Stimulated activated naive B cell treated with anti-CD40 and anti-IgM and Interleukin-4, amounts not matched to agents 10 μg/mL and 1 μg/mL and 100 μg/mL, for 72 hours (primary cell): ENCODE measurements around the gene DEFB124.
A peak's percentile ranks its signal among the peaks of the same experiment; 100 is the strongest.
"Not testable (repeated sequence)": the region's sequence is repeated elsewhere in the genome, so short reads cannot be mapped to it uniquely, and the experiment has no call there.

Experiments used
- ATAC-seq, 2 donors: fragments of 150-1000 bp; cut with Tn5 transposase; replicated peaks; 2 replicates each; pipeline ENCODE4 v1.10.0; 2021; ENCODE audit warnings: moderate library complexity in 1 of 2
- DNase-seq: peaks from one replicate; pipeline ENCODE4 v3.0.0; 2021
- H3K27ac Mint-ChIP-seq: one replicate; pipeline ENCODE4 v1.8.0; 2022; ENCODE audit warnings: mild to moderate bottlenecking, mixed read lengths
- H3K27me3 Mint-ChIP-seq, 2 donors: one replicate each; pipeline ENCODE4 v1.8.0; 2022; ENCODE audit warnings: mixed read lengths in 2 of 2
- H3K36me3 Mint-ChIP-seq, 2 donors: one replicate each; pipeline ENCODE4 v1.8.0; 2022; ENCODE audit warnings: mixed read lengths in 2 of 2, mild to moderate bottlenecking in 1 of 2
- H3K4me1 Mint-ChIP-seq, 2 donors: one replicate each; pipeline ENCODE4 v1.8.0; 2022; ENCODE audit warnings: mixed read lengths in 2 of 2, mild to moderate bottlenecking in 1 of 2
- H3K4me3 Mint-ChIP-seq, 2 donors: one replicate each; pipeline ENCODE4 v1.8.0; 2022; ENCODE audit warnings: mild to moderate bottlenecking in 2 of 2, mixed read lengths in 2 of 2, moderate library complexity in 1 of 2
- H3K9me3 Mint-ChIP-seq, 2 donors: one replicate each; pipeline ENCODE4 v1.8.0; 2022; ENCODE audit warnings: mixed read lengths in 2 of 2, mild to moderate bottlenecking in 1 of 2

Gene DEFB124

DNA sequence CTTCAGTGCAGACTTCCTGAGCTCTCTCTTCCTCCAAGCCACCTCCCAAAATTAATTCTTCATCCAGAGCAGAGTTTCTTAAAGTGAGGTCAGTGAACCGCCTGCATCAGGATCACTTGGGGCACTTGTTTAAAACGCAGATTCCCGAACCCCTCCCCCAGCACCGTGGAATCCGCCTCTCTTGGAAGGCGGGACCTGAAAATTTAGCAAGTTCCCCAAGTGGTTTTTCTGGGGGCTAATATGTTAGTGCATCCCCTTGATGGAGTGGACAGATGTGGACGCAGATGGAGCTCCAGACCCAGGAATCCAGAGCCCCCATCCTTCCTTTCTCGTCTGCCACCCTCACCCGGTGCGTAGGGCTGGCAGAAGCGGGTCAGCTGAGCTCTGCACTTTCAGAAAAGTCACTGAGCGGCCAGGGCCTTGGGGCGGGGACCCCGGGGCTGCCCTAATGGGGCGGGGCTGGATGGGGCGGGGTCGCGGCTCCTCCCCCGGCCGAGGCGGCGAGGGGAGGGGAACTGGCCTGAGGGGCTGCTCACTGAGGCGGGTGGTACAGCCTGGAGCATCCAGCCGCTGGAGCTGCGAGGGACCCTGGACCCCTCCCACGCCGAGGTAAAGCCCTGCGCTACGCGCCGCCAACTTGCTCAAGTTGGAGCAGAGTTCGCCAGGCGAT lies at the start of gene DEFB124, which contains the start of gene REM1:
Gene DEFB124, minus strand, starts transcription at position 370 of the 670 bp plus-strand sequence. CDS start 2,114 bp downstream, outside the sequence.
Gene REM1, plus strand, starts transcription at position 531 of the 670 bp plus-strand sequence. CDS start 1,158 bp downstream, outside the sequence.
- peaks cover 2 to 4% of the 10 kb centered on the region in 2 donors for H3K9me3 Mint-ChIP-seq

DNA sequence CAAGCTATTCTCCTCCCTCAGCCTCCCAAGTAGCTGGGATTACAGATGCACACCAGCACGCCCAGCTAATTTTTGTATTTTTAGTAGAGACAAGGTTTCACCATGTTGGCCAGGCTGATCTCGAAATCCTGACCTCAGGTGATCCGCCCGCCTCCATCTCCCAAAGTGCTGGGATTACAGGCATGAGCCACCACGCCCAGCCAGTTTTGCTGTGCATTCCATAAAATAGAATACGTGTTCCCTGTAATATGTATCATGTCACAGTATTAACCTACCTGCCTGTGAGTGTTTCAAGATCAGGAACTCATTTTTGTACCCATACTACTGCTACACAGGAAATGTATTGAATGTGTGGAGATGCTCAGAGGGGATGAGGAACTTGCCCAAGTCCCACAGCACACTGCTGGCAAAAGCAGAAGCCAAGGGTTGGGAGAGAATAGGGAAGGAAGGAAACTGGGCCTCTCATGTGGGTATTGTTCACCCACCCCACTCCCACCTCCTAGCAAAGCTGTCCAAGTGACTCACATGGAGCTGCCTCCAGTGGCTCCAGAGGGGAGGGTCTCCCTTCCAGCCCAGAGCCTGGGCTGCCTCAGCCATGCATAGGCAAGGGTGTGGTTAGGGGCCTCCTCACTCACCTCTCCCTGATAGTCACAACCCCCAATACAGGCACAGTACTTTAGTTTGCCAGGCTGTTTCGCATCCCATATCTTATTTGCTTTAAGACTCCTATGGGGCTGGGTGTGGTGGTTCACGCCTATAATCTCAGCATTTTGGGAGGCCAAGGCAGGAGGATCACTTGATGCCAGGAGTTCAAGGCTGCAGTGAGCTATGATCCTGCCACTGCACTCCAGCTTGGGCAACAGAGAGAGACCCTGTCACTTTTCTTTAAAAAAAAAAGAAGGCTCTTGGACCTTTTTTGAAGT lies 48.7 kb upstream of the DEFB124 start:
- no peak for DNase-seq
- H3K27ac Mint-ChIP-seq = no peak overlapping the region
- no peaks in the 10 kb centered on the region for H3K9me3 Mint-ChIP-seq
- no peak for ATAC-seq
- no peak overlapping the region for H3K4me3 Mint-ChIP-seq
- peaks cover 21 to 40% of the 10 kb centered on the region in 2 donors for H3K36me3 Mint-ChIP-seq
- H3K27me3 Mint-ChIP-seq = no peaks in the 10 kb centered on the region
- H3K4me1 Mint-ChIP-seq = peaks cover 15 to 32% of the 10 kb centered on the region in 2 donors

More for the DNA sequence above, at the start of gene DEFB124, which contains the start of gene REM1:
- H3K4me3 Mint-ChIP-seq = peak within 1 kb of the TSS; percentile 41 to 58
- ATAC-seq (peak in 1 of 2 donors; percentile 31), DNase-seq (no peak)
- H3K36me3 Mint-ChIP-seq = peaks cover 2 to 4% of the 10 kb centered on the region in 2 donors
- H3K4me1 Mint-ChIP-seq = peaks cover 18 to 32% of the 10 kb centered on the region in 2 donors
- peaks cover 50 to 54% of the 10 kb centered on the region in 2 donors for H3K27me3 Mint-ChIP-seq
- H3K27ac Mint-ChIP-seq = peak within 1 kb of the TSS; percentile 81

GRCh38 chr20:31522731-31523130 lies 47.8 kb upstream of the DEFB124 start:
- H3K27me3 Mint-ChIP-seq = no peaks in the 10 kb centered on the region
- no peak overlapping the region for H3K27ac Mint-ChIP-seq
- H3K36me3 Mint-ChIP-seq = peaks cover 21 to 39% of the 10 kb centered on the region in 2 donors
- H3K4me3 Mint-ChIP-seq = no peak overlapping the region
- no peak for ATAC-seq
- no peaks in the 10 kb centered on the region for H3K9me3 Mint-ChIP-seq
- no peak for DNase-seq
- H3K4me1 Mint-ChIP-seq = peaks cover 15 to 32% of the 10 kb centered on the region in 2 donors

GRCh38 chr20:31521267-31521666 lies 46.3 kb upstream of the DEFB124 start:
- not testable (repeated sequence) for H3K9me3 Mint-ChIP-seq, ATAC-seq, DNase-seq, H3K27ac Mint-ChIP-seq, H3K27me3 Mint-ChIP-seq, H3K4me3 Mint-ChIP-seq
- Mint-ChIP-seq H3K4me1 (peaks cover 15 to 32% of the 10 kb centered on the region in 2 donors), H3K36me3 (peaks cover 14 to 27% of the 10 kb centered on the region in 2 donors)

- no peaks in the 10 kb centered on the region for H3K9me3 Mint-ChIP-seq
- no peak for ATAC-seq
- no peaks in the 10 kb centered on the region for H3K27me3 Mint-ChIP-seq
- H3K36me3 Mint-ChIP-seq = peaks cover 7 to 20% of the 10 kb centered on the region in 2 donors
- no peak for DNase-seq
- no peak overlapping the region for H3K4me3 Mint-ChIP-seq
- no peak overlapping the region for H3K27ac Mint-ChIP-seq
- peaks cover 17 to 20% of the 10 kb centered on the region in 2 donors for H3K4me1 Mint-ChIP-seq
Measured at GRCh38 chr20:31517373-31517772, 42.4 kb upstream of the DEFB124 start.

DNA sequence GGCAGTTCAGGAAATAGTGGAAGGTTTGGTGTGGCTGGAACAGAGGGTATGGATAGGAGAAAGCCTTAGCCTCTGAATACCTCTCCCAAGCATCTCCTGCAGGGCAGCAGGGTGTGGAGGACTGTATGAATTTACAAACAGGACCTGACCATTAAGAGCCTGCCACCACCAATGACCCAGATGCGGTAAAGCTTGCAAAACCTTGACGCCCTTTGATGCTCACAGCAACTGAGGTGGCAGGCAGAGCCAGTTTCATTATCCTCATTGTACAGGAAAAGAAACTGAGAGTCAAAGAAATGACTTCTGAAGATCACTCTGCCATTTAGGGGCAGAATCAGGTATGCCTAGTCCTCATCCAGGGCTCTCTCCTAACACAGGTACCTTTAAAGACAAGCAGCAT lies 41.7 kb upstream of the DEFB124 start:
- peaks cover 7 to 17% of the 10 kb centered on the region in 2 donors for H3K36me3 Mint-ChIP-seq
- no peak overlapping the region for H3K27ac Mint-ChIP-seq
- ATAC-seq (no peak), DNase-seq (no peak)
- no peaks in the 10 kb centered on the region for H3K9me3 Mint-ChIP-seq
- no peak overlapping the region for H3K4me3 Mint-ChIP-seq
- no peaks in the 10 kb centered on the region for H3K27me3 Mint-ChIP-seq
- peaks cover 14 to 15% of the 10 kb centered on the region in 2 donors for H3K4me1 Mint-ChIP-seq

DNA sequence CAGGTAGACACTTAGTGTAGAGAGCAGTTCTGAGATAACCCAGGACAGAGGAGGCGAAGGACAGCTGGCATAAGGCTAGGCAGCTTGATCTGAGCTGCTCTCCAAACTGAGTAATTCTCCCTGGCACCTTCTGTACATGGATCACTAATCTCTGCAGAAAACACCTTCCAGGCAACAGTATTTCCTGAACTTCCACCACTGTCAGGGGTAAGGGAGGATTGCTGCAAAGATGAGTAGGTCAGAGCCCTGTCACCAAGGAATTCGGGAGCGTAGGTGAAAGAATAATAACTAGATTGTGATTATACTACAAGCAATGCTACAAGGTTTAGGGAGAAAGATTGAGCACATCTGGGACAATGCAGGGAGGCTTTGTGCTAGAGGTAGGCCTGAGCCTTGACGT lies 41.2 kb upstream of the DEFB124 start:
- Mint-ChIP-seq H3K36me3 (peaks cover 5 to 14% of the 10 kb centered on the region in 2 donors), H3K9me3 (no peaks in the 10 kb centered on the region)

DNA sequence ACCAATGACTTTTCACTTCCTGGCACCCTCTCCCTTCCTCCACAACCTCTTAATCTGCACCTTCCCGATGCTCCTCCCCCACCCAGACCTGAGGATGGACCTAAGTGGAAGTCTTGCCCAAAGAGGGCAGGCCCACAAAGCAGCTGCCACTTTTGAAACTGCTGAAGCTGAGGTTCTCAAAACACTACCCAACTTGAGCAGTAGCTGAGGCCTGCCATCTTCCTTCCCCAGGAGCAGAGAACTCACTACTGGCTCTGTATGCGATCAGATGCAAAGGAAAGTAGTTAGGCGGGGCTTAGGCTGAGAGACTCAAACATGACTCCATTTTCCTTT lies 40.8 kb upstream of the DEFB124 start:
- Mint-ChIP-seq H3K27ac (no peak overlapping the region), H3K27me3 (no peaks in the 10 kb centered on the region), H3K9me3 (no peaks in the 10 kb centered on the region), H3K4me3 (no peak overlapping the region), H3K4me1 (peaks cover 11 to 14% of the 10 kb centered on the region in 2 donors), H3K36me3 (peaks cover 4 to 12% of the 10 kb centered on the region in 2 donors)
- no peak for DNase-seq
- ATAC-seq = no peak

More for the DNA sequence above, 41.2 kb upstream of the DEFB124 start:
- ATAC-seq (no peak), DNase-seq (no peak)
- Mint-ChIP-seq H3K27ac (no peak overlapping the region), H3K4me3 (no peak overlapping the region), H3K4me1 (peaks cover 12 to 15% of the 10 kb centered on the region in 2 donors), H3K27me3 (no peaks in the 10 kb centered on the region)

DNA sequence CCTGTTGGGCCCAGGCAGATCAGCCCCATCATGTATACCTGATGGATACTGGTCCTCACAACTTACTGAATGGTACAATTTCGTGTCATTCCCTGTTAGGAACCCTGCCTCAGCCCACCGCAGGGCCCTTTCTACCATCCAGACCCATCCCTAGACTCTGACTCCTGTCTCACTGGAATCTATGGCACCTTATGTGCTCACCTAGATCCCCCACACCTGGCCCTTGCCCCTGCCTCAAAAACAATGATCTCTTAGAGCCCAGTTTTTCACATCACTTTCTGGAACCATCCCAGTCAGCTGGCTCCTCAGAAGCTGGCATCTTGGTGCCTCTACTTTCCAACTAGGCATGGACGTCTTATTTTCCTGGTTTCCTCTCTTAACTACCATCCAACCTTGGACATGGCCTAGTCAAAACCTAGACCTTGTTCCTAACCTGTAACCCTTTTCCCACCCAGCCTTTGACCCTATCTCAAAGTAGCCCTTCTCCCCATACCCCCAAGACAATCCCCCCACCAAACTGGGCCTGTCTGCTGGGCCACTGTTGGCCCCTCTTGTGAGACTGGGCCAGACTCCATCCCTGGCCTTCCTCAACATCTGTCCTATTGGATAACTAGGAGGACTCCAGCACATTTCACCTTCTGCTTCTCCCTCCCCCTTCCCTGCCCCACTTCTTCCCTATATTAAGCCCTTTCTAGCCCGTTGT lies 40.3 kb upstream of the DEFB124 start:
- no peaks in the 10 kb centered on the region for H3K27me3 Mint-ChIP-seq
- DNase-seq (no peak), ATAC-seq (no peak)
- H3K27ac Mint-ChIP-seq = no peak overlapping the region
- peaks cover 9% of the 10 kb centered on the region in 2 donors for H3K4me1 Mint-ChIP-seq
- no peak overlapping the region for H3K4me3 Mint-ChIP-seq
- peaks cover 4 to 7% of the 10 kb centered on the region in 2 donors for H3K36me3 Mint-ChIP-seq
- no peaks in the 10 kb centered on the region for H3K9me3 Mint-ChIP-seq

GRCh38 chr20:31514154-31515071 lies 39.5 kb upstream of the DEFB124 start, which contains the start of gene HM13:
HM13 (plus strand) TSS chr20:31514442; CDS start chr20:31514552, 110 bp downstream.
- ATAC-seq (peak; percentile 93 to 94), DNase-seq (peak; percentile 76)
- no peaks in the 10 kb centered on the region for H3K9me3 Mint-ChIP-seq
- H3K27ac Mint-ChIP-seq = peak within 1 kb of the TSS; percentile 26
- no peaks in the 10 kb centered on the region for H3K27me3 Mint-ChIP-seq
- H3K4me1 Mint-ChIP-seq = peaks cover 5 to 9% of the 10 kb centered on the region in 2 donors
- peaks cover 3 to 4% of the 10 kb centered on the region in 2 donors for H3K36me3 Mint-ChIP-seq
- H3K4me3 Mint-ChIP-seq = no peak within 1 kb of the TSS

GRCh38 chr20:31508517-31509244 lies 33.8 kb upstream of the DEFB124 start:
- no peaks in the 10 kb centered on the region for H3K4me1 Mint-ChIP-seq
- DNase-seq (no peak), ATAC-seq (no peak)
- H3K27ac Mint-ChIP-seq = no peak overlapping the region
- peaks cover 16 to 23% of the 10 kb centered on the region in 2 donors for H3K27me3 Mint-ChIP-seq
- no peak overlapping the region for H3K4me3 Mint-ChIP-seq
- no peaks in the 10 kb centered on the region for H3K36me3 Mint-ChIP-seq
- peaks cover 3% of the 10 kb centered on the region in 2 donors for H3K9me3 Mint-ChIP-seq

DNA sequence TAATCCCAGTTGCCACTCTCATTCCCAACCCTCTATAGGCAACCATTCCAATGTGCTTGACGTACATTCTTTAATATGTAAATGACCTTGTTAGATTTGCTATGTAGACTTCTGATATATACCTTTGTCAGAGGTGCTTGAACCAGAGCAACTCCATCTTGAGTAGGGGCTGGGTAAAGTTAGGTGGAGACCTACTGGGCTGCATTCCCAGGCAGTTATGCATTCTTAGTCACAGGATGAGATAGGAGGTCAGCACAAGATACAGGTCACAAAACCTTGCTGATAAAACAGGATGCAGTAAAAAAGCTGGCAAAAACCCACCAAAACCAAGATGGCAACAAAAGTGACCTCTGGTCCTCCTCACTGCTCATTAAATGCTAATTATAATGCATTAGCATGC lies 31.0 kb upstream of the DEFB124 start:
- H3K9me3 Mint-ChIP-seq = peaks cover 3% of the 10 kb centered on the region in 2 donors

More for the DNA sequence above, 31.0 kb upstream of the DEFB124 start:
- DNase-seq = no peak
- H3K27me3 Mint-ChIP-seq = peaks cover 25 to 31% of the 10 kb centered on the region in 2 donors
- H3K4me3 Mint-ChIP-seq = no peak overlapping the region
- H3K4me1 Mint-ChIP-seq = no peaks in the 10 kb centered on the region
- H3K27ac Mint-ChIP-seq = no peak overlapping the region
- no peaks in the 10 kb centered on the region for H3K36me3 Mint-ChIP-seq
- no peak for ATAC-seq
